ENCODE measurements around the gene EVX2. TPM values are rescaled to one million over a fixed set of nuclear protein-coding genes. Genes with fewer than 3 reads are reported as not detected.

Gene EVX2
- total RNA-seq, 1 donor from 2014 or later, result not detected

DNA sequence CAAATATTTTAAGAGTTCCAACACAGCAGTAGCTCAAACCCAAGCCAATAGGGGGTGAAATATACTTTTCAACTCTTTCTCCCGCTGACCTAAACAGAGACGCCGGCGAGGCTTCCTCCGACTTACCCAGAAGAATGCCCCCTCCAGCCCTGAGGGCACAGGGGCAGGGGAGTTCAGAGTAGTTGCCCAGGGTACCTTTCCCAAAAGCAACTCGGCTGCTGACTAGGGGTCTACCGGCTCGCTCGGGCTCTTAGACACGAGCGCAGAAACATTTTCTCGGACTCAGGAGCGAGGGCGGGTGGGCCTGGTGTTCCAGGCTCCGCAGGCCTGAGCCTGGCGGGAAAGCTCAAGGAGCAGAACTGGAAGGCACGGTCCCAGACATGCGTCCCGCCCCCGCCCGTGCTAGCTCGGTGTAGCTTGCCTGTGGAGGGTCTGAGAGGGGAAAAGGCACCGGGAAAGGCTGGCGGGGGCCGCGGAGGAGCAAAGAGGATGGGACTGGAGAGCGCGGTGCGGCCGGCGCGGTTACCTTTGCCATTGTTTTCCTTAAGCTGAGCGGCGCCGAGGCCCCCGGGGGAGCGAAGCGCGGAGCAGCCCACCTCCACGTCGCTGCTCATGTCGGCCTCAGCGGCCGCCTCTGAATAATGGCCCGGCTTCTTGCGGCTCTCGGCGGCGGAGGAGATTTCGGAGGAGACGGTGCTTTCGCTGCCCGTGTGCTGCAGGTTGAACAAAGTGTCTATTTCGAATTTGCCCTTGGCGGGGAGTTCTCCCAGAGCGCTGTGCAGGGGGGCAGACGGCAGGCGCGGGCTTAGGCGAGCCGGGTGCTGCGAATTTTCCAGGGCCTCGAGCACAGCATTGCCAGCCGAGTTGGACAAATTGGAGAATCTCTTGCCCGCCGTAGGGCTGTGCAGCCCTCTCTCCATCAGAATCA, 674 bp downstream of the EVX2 start:
- DNase-seq (ENCODE audit: low spot score), result no peak

DNA sequence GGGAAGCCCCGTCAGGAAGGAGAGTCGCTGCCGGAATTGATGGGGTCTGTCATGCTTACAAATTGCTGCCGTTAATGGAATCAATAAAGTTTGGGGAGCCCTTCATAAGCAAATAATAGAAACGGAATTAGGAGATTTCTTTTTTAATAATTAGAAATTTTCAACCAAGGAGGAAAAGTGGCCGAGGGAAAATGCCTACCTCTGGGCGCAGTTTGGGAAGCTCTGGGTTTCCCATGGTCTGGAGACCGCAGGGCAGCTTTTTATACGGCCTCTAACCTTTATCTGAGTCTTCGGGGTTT, 1.3 kb downstream of the EVX2 start:
- DNase-seq (ENCODE audit: low spot score), result no peak

DNA sequence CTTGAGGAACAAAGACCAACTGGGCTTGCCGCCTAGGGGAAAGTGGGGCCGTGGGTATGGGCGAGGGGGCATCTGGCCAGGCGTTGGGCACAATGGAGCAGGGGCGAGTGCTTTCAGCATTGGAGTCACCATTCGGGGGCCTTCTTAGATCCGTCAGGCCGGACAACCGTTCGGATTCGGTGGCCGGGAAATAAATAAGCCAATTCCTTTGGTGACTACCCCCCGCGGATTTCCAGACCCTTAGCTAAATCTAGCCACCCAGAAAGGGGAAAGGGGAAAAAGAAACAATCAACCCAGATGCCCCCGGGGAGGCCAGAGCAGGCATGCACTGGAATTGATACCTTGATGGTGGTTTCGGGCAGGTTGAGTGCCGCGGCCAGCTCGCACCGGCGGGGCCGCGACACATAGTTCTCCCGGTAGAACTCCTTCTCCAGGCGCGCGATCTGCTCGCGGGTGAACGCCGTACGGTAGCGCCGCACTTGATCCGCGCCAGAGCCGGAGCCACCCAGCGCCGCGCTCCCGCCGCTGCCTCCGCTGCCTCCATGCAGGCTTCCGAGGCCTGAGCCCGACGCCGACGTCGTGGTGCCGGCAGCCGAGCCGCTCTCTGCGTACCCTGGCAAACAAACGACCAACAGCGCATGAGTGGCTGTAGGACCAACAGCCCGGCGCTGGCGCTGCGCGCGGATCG, 1.8 kb downstream of the EVX2 start:
- no peak for DNase-seq (ENCODE audit: low spot score)

GRCh38 chr2:176081376-176081836, 2.4 kb downstream of the EVX2 start:
- DNase-seq (ENCODE audit: low spot score), result no peak

DNA sequence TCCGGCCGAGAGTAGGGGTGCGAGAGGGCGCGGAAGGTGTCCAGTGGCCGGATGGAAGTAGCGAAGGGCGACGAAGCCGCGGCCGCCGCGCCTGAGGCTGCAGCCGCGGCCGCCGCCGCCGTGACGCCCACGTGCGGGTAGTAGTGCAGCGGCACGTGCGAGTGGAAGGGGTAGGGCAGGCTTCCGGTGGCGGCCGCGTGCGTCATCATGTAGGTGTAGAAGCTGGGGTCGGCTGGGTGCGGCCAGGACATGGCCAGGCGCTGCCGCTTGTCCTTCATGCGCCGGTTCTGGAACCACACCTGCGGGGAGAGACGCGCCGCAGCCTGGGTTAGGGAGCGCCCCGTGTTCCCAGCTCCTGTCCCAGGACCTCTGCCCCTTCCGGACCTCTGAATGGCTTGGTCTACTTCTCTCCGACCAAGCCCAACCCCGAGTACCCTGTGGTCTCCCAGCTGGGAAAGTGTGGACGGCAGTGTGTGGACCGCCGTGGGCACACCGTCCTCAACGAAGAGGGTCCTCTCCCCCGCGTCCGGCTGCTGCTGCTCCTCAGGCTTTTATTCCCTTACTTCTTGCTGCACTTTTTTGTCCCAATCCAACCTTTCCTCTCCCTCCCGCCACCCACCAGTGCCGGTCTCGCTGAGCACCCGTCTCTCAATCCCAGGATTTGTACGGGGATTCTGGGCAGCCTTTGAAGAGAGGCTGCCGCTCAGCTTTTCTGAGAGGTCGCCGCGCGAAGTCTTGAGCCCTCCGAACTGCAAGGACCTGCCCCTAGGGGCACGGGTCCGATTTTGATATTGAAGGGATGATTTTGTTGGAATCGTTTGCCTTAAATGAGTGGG, 3.0 kb downstream of the EVX2 start:
- DNase-seq (ENCODE audit: low spot score), result no peak

- DNase-seq (ENCODE audit: low spot score), result no peak
Observed at GRCh38 chr2:176079831-176080539, 3.8 kb downstream of the EVX2 start.

DNA sequence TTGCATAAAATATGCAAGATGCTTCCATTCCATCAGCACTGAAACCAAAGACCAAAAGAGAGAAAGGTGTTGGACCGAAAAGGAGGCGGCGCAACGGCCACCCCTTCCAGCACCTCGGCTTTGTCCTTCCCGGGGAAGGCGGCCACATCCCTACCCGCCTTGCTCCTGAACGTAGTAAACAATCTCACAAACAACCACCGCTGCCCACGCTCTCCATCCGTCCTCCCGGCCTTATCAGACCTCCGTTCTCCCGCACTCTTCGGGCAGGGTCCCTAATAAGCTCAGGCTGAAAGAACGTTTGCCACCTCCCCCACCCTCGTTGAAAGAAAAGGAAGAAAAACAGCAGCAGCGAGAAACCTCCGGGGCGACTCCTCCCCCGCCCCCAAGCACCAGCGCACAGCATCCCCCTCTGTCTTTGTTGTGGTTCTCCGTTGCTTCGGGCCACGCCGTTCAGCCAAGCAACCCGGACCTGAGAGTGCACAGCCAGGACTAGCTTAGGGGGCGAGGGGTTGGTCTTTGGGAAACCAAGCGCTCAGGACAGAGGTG, 4.4 kb downstream of the EVX2 start:
- DNase-seq (ENCODE audit: low spot score), result no peak

DNA sequence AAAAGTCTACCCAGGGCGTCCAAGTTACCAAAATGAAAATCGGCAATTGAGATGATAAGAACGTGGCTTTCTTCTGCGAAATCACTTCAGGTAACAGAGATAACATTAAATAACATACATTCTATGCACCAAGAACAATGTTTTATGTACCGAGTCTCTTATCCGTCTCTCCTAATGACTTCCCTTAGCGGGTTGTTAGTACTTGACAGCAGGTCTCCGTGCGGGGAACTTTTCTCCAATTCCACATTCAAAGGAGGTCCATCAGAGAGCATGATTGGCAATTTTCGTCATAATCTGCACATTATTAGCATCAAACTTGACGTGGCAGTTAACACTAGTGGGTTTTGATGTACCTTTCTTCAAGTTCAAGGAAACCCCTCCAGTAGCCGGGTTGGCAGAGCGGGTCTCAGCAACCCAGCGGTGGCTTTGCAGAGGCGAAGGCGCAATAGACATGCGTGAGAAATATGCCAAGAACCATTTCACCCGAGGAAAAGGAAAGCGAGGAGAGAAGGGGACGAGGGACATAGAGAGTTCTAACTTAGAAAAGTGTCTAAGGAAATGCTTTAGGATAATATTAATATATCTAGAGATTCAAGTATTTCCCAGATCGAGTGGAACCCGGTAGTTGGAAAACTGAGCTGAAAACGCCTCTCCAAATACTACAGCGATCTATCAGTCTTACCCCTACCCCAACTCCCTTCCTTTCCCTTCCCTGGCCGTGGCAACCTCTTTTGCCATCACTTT, 5.0 kb downstream of the EVX2 start:
- no peak for DNase-seq (ENCODE audit: low spot score)

GRCh38 chr2:176076796-176077195, 7.0 kb downstream of the EVX2 start:
- no peak for DNase-seq (ENCODE audit: low spot score)

- no peak for DNase-seq (ENCODE audit: low spot score)
Observed at GRCh38 chr2:176076063-176076462, 7.7 kb downstream of the EVX2 start.

DNA sequence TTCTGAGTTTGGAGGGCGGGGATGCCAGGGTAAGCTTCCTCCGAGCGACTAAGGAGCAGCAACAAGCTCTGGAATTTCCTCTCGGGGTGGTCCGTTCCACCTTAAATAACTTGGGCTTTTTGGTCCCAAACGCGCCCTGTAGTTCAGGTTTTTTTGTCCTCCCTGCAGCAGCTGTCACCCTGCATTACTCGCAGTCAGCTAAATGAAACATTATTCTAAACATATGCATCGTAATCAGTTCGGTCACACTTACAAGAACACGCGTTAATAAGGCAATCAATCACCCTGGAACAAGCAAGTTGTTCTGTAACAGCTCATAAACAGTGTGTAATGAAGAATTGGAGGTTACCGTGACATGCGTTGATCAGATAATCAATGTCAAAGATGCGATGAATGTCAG, 8.3 kb downstream of the EVX2 start:
- DNase-seq (ENCODE audit: low spot score), result no peak

GRCh38 chr2:176074919-176075425, 8.8 kb downstream of the EVX2 start:
- DNase-seq (ENCODE audit: low spot score), result no peak

DNA sequence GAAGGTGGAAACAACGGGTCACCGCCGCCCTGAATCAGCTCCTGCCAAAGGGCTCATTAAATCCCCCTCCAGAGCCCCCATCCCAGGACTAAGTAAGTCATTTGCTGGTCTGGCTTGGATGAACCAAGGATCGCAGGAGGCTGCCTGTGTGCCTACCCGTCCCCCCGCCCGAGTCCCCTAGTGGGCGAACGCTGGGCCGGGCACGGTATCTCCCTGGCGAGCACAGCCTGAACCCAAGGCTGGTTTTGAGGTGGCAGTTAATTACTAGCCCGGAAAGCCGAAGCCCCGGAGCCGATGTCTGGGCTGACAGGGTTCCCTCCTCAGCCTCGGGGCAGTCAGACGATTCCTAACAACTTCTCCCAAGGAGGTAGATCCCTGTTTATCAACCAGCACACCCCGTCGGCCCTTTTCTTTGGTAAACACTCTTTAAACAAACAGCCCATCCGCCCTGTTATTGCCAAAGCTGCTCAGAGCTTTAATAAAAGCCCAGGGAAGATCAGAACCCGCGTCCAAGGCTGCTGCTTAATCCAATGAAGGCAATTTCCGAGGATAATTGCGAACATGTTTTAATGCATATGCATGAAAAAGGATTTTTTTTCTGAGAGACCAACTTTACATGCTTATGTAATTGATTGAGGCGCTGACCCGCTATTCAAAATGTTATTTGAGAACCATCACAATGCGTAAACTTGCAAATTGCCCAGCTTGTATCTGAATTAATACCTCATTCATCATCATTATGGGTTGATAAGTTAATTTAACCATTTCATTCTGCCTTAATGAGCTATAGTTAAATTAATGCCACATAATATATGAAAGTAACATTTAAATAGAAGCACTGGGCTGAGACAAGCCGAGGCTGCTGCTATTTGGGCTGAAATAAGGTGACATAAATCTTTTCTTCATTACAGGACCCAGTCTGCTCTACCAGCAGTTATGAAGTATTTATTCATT, 10.5 kb downstream of the EVX2 start:
- no peak for DNase-seq (ENCODE audit: low spot score)

- DNase-seq (ENCODE audit: low spot score), result no peak
Observed at GRCh38 chr2:176072292-176072669, 11.5 kb downstream of the EVX2 start.

GRCh38 chr2:176071330-176072291, 12.2 kb downstream of the EVX2 start:
- no peak for DNase-seq (ENCODE audit: low spot score)

GRCh38 chr2:176068419-176068832, 15.3 kb downstream of the EVX2 start:
- no peak for DNase-seq (ENCODE audit: low spot score)

- DNase-seq (ENCODE audit: low spot score), result no peak
Observed at GRCh38 chr2:176067589-176068418, 16.0 kb downstream of the EVX2 start.

All from ureter (tissue), 1 donor.